ENCODE measurements around the gene VILL. TPM values are rescaled to one million over a fixed set of nuclear protein-coding genes. Genes with fewer than 3 reads are reported as not detected.
A peak's percentile ranks its signal among the peaks of the same experiment; 100 is the strongest.

Gene VILL
- total RNA-seq, 2 donors from 2014 or later: 21.6 to 30.1 TPM

DNA sequence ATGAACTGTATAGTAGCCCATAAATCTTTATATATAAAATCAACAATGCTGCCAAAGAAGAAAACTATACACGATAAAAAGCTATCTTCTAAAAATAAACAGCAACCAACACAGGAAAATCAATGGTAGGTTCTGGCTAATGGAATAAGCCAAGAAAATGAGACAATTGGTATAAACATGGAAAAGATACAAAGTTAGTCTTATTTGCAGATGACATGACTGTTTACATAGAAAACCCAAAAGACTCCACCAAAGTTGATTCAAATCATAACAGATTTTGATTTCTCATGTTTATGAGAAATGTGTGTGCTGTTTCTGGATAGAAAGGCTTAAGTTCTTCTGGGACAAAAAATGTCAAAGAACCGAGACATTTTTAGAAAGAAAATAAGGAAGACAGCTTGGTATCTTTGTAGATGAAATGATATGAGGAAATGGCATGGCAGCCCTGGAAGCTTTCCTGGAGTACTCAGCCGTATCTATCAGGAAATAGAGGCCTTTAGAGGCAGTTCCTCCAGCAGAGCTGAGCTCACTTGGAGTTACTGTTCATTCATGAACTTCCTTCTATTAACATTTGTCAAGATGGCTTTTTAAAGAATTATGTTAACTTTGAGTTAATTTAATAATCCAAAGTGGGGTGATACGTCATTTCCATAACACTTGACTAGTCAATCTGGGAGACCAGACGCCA, 36.7 kb upstream of the VILL start:
- no peak overlapping the region for H3K27ac Mint-ChIP-seq
- no peaks in the 10 kb centered on the region for H3K9me3 ChIP-seq (ENCODE audit: control insufficient read depth, low read length, poor library complexity, severe bottlenecking)
- no peaks in the 10 kb centered on the region for H3K27me3 Mint-ChIP-seq
- DNase-seq (no peak), ATAC-seq (no peak)
- H3K36me3 Mint-ChIP-seq (ENCODE audit: low read depth): peaks cover 5% of the 10 kb centered on the region
- peaks cover 18% of the 10 kb centered on the region for H3K4me1 Mint-ChIP-seq
- H3K4me3 Mint-ChIP-seq: no peak overlapping the region

GRCh38 chr3:37954881-37955280, 35.7 kb upstream of the VILL start:
- H3K36me3 Mint-ChIP-seq (ENCODE audit: low read depth): peaks cover 5% of the 10 kb centered on the region
- H3K4me1 Mint-ChIP-seq: peaks cover 18% of the 10 kb centered on the region
- no peak overlapping the region for H3K27ac Mint-ChIP-seq

GRCh38 chr3:37955918-37956707, 34.5 kb upstream of the VILL start:
- H3K4me3 Mint-ChIP-seq: no peak overlapping the region
- peaks cover 18% of the 10 kb centered on the region for H3K4me1 Mint-ChIP-seq
- no peaks in the 10 kb centered on the region for H3K9me3 ChIP-seq (ENCODE audit: control insufficient read depth, low read length, poor library complexity, severe bottlenecking)
- H3K36me3 Mint-ChIP-seq (ENCODE audit: low read depth): peaks cover 5% of the 10 kb centered on the region
- ATAC-seq (no peak), DNase-seq (no peak)
- H3K27me3 Mint-ChIP-seq: no peaks in the 10 kb centered on the region
- H3K27ac Mint-ChIP-seq: peak overlapping the region; percentile 92

More at GRCh38 chr3:37954881-37955280, 35.7 kb upstream of the VILL start:
- ATAC-seq (no peak), DNase-seq (no peak)
- Mint-ChIP-seq H3K27me3 (no peaks in the 10 kb centered on the region), H3K4me3 (no peak overlapping the region)
- no peaks in the 10 kb centered on the region for H3K9me3 ChIP-seq (ENCODE audit: control insufficient read depth, low read length, poor library complexity, severe bottlenecking)

GRCh38 chr3:37956723-37957538, 33.7 kb upstream of the VILL start:
- Mint-ChIP-seq H3K36me3 (ENCODE audit: low read depth) (peaks cover 4% of the 10 kb centered on the region), H3K27me3 (no peaks in the 10 kb centered on the region), H3K4me1 (peaks cover 17% of the 10 kb centered on the region), H3K27ac (peak overlapping the region; percentile 92), H3K4me3 (no peak overlapping the region)
- ATAC-seq: no peak
- H3K9me3 ChIP-seq (ENCODE audit: control insufficient read depth, low read length, poor library complexity, severe bottlenecking): no peaks in the 10 kb centered on the region
- DNase-seq: no peak

- ATAC-seq (no peak), DNase-seq (no peak)
- Mint-ChIP-seq H3K4me3 (peak overlapping the region; percentile 76), H3K27me3 (no peaks in the 10 kb centered on the region), H3K27ac (peak overlapping the region; percentile 69), H3K36me3 (ENCODE audit: low read depth) (peaks cover 3% of the 10 kb centered on the region), H3K4me1 (peaks cover 16% of the 10 kb centered on the region)
- H3K9me3 ChIP-seq (ENCODE audit: control insufficient read depth, low read length, poor library complexity, severe bottlenecking): no peaks in the 10 kb centered on the region
Measured at GRCh38 chr3:37957539-37957936, 33.0 kb upstream of the VILL start.

DNA sequence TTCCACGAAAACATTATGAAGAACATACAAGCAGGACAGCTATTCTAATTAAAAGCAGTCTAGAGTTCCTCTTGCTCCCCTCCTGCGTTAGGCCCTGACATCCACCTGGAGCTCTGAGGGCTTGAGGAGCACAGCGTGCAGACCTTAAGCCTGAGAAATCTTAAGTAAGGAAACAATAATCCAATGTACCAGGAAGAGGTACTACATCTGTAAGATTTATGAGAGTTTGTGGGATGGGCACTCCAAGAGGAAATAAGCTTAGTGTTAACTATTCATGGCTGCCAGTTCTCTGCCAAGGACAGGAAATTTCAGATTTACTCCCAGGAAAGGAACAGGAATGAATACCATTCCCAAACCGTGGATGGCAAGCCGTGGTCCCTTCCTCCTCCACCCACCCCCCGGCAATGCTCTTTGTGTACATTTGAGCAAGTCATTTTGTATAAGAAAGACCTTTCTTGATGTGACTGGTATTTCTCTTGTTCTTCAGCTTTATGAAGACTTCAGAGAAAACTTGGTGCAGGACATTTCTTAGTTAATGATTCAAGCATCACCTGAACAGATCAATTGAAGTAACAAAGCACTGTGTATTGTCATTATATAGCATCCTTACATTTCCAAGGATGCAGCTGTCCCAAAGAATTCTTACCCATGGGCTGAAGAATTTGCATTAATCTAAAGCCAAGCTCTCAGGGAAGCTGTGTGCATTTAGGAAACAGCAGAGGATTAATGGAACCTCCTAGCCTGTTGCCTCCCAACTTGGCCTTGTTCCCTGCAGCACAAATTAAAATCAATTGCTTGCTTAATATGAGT, 28.8 kb upstream of the VILL start:
- no peak for DNase-seq
- Mint-ChIP-seq H3K27me3 (peaks cover 5% of the 10 kb centered on the region), H3K4me3 (no peak overlapping the region), H3K27ac (no peak overlapping the region), H3K4me1 (peaks cover 8% of the 10 kb centered on the region), H3K36me3 (ENCODE audit: low read depth) (no peaks in the 10 kb centered on the region)
- no peak for ATAC-seq
- H3K9me3 ChIP-seq (ENCODE audit: control insufficient read depth, low read length, poor library complexity, severe bottlenecking): no peaks in the 10 kb centered on the region

GRCh38 chr3:37963016-37963415, 27.6 kb upstream of the VILL start:
- no peak overlapping the region for H3K27ac Mint-ChIP-seq
- H3K4me1 Mint-ChIP-seq: peaks cover 2% of the 10 kb centered on the region
- DNase-seq (no peak), ATAC-seq (no peak)
- no peak overlapping the region for H3K4me3 Mint-ChIP-seq
- no peaks in the 10 kb centered on the region for H3K36me3 Mint-ChIP-seq (ENCODE audit: low read depth)
- H3K9me3 ChIP-seq (ENCODE audit: control insufficient read depth, low read length, poor library complexity, severe bottlenecking): no peaks in the 10 kb centered on the region
- peaks cover 7% of the 10 kb centered on the region for H3K27me3 Mint-ChIP-seq

GRCh38 chr3:37963635-37964034, 27.0 kb upstream of the VILL start:
- H3K9me3 ChIP-seq (ENCODE audit: control insufficient read depth, low read length, poor library complexity, severe bottlenecking): no peaks in the 10 kb centered on the region
- DNase-seq (no peak), ATAC-seq (no peak)
- Mint-ChIP-seq H3K4me1 (peaks cover 2% of the 10 kb centered on the region), H3K4me3 (no peak overlapping the region), H3K27me3 (peaks cover 7% of the 10 kb centered on the region), H3K36me3 (ENCODE audit: low read depth) (no peaks in the 10 kb centered on the region), H3K27ac (no peak overlapping the region)

DNA sequence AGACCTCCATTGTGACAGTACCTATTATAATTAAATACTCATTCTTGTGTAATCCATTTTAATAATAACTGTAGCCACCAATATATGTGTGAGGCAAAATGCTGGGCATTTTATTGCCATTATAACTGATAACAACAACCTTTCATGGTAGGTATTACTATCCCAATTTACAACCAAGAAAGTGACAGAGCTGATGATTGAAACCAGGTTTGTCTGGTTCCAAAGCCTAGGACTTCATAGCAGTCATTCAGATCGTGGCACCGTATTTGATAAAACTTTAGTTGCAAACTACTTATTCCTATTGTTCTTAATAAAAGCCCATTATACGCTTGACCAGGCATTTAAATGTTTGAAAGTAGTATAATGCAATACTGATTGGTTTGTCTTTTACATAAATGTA, 26.4 kb upstream of the VILL start:
- Mint-ChIP-seq H3K4me3 (no peak overlapping the region), H3K36me3 (ENCODE audit: low read depth) (no peaks in the 10 kb centered on the region), H3K4me1 (peaks cover 2% of the 10 kb centered on the region), H3K27ac (no peak overlapping the region), H3K27me3 (peaks cover 7% of the 10 kb centered on the region)
- ATAC-seq (no peak), DNase-seq (no peak)
- no peaks in the 10 kb centered on the region for H3K9me3 ChIP-seq (ENCODE audit: control insufficient read depth, low read length, poor library complexity, severe bottlenecking)

DNA sequence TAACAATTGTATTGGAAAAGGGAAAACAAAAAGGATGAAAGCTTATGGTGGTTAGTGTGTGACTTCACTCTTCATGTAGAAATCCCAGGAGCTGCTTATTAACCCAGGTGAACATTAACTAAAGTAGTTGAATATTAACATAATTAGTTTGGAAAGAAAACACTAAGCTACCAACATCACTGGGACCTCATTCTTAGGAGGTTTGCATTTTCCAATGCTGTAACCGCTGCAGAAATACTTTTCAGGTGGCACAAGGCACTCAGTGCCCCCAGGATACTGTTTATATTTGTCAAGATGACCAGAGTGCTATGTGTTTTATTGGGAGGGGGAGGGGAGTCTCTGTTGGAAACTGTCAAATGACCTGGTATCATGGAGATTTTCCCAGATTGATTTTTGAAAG, 25.9 kb upstream of the VILL start:
- Mint-ChIP-seq H3K27ac (no peak overlapping the region), H3K4me3 (no peak overlapping the region), H3K4me1 (peaks cover 3% of the 10 kb centered on the region), H3K27me3 (peaks cover 7% of the 10 kb centered on the region), H3K36me3 (ENCODE audit: low read depth) (no peaks in the 10 kb centered on the region)
- H3K9me3 ChIP-seq (ENCODE audit: control insufficient read depth, low read length, poor library complexity, severe bottlenecking): no peaks in the 10 kb centered on the region
- ATAC-seq: no peak
- DNase-seq: no peak

- peaks cover 6% of the 10 kb centered on the region for H3K4me1 Mint-ChIP-seq
- H3K27ac Mint-ChIP-seq: no peak overlapping the region
- H3K36me3 Mint-ChIP-seq (ENCODE audit: low read depth): no peaks in the 10 kb centered on the region
- DNase-seq (peak; percentile 26 to 51 (median 27)), ATAC-seq (peak; percentile 81)
- H3K27me3 Mint-ChIP-seq: peaks cover 7% of the 10 kb centered on the region
- no peaks in the 10 kb centered on the region for H3K9me3 ChIP-seq (ENCODE audit: control insufficient read depth, low read length, poor library complexity, severe bottlenecking)
- H3K4me3 Mint-ChIP-seq: no peak overlapping the region
Measured at GRCh38 chr3:37967260-37967881, 23.2 kb upstream of the VILL start.

GRCh38 chr3:37968199-37968598, 22.4 kb upstream of the VILL start:
- no peak overlapping the region for H3K4me3 Mint-ChIP-seq
- DNase-seq: no peak
- ATAC-seq: no peak
- H3K36me3 Mint-ChIP-seq (ENCODE audit: low read depth): no peaks in the 10 kb centered on the region
- H3K9me3 ChIP-seq (ENCODE audit: control insufficient read depth, low read length, poor library complexity, severe bottlenecking): no peaks in the 10 kb centered on the region
- H3K27me3 Mint-ChIP-seq: peaks cover 7% of the 10 kb centered on the region
- no peak overlapping the region for H3K27ac Mint-ChIP-seq
- H3K4me1 Mint-ChIP-seq: peaks cover 5% of the 10 kb centered on the region

All from T-helper 17 cell (primary cell).